Stimulated activated CD8-positive, alpha-beta memory T cell treated with anti-CD3 and anti-CD28 coated beads, Interleukin-12 subunit alpha, Interleukin-12 subunit beta, amount 100 ng/mL, for 4 hours (primary cell): ENCODE data around the gene CCDC33.

Experiments
- DNase-seq: peaks from one replicate; pipeline ENCODE4 v3.0.0-alpha.2; 2020; ENCODE audit warnings: low read depth

CCDC33 gene

GRCh38 chr15:74208901-74209559, 27.1 kb upstream of the CCDC33 start:
- DNase-seq: no peak

GRCh38 chr15:74209560-74209958, 26.6 kb upstream of the CCDC33 start:
- no peak for DNase-seq

- DNase-seq: no peak
These were observed 26.0 kb upstream of the CCDC33 start for GRCh38 chr15:74209997-74210671.

GRCh38 chr15:74210729-74211128, 25.4 kb upstream of the CCDC33 start:
- DNase-seq: no peak

GRCh38 chr15:74211656-74212055, 24.5 kb upstream of the CCDC33 start:
- DNase-seq: no peak

- no peak for DNase-seq
These were observed 23.6 kb upstream of the CCDC33 start for GRCh38 chr15:74212494-74212893.

GRCh38 chr15:74213858-74214284, 22.3 kb upstream of the CCDC33 start:
- DNase-seq: no peak

- no peak for DNase-seq
These were observed 21.7 kb upstream of the CCDC33 start for GRCh38 chr15:74214324-74215021.

GRCh38 chr15:74215958-74216357, 20.2 kb upstream of the CCDC33 start:
- DNase-seq: no peak

- no peak for DNase-seq
These were observed 19.2 kb upstream of the CCDC33 start for GRCh38 chr15:74216949-74217348.

GRCh38 chr15:74217907-74218885, 17.9 kb upstream of the CCDC33 start:
- DNase-seq: no peak

- no peak for DNase-seq
These were observed 15.5 kb upstream of the CCDC33 start for GRCh38 chr15:74220475-74221248.

- no peak for DNase-seq
These were observed 14.5 kb upstream of the CCDC33 start for GRCh38 chr15:74221399-74222239.

- no peak for DNase-seq
These were observed 13.6 kb upstream of the CCDC33 start for GRCh38 chr15:74222240-74223119.

GRCh38 chr15:74225928-74226327, 10.2 kb upstream of the CCDC33 start:
- no peak for DNase-seq

- no peak for DNase-seq
These were observed 9.2 kb upstream of the CCDC33 start for GRCh38 chr15:74226761-74227540.

GRCh38 chr15:74227968-74228722, 8.0 kb upstream of the CCDC33 start:
- no peak for DNase-seq

GRCh38 chr15:74228723-74229081, 7.4 kb upstream of the CCDC33 start:
- no peak for DNase-seq
